Thymus (tissue), 11 donors: Measurements from ENCODE around the gene MYO18B. TPM values are rescaled to one million over a fixed set of nuclear protein-coding genes. Genes with fewer than 3 reads are reported as not detected.

ENCODE experiments used
- DNase-seq, 9 donors: peaks; one replicate each; pipeline ENCODE4 v3.0.0-alpha.2; 2013; ENCODE audit warnings: low spot score in 9 of 9, low read depth in 6 of 9, missing footprints in 1 of 9
- H3K27ac ChIP-seq, 2 donors: one replicate each; pipeline ENCODE4 v1.5.1; 2013; ENCODE audit warnings: control low read depth in 1 of 2, low read depth in 1 of 2, low read length in 1 of 2, mild to moderate bottlenecking in 1 of 2, moderate library complexity in 1 of 2
- H3K27me3 ChIP-seq, 2 donors: one replicate each; pipeline ENCODE4 v1.5.1; 2013; ENCODE audit warnings: low read length in 1 of 2; ENCODE audit not compliant: control insufficient read depth in 2 of 2, insufficient read depth in 1 of 2
- H3K36me3 ChIP-seq, 2 donors: one replicate each; pipeline ENCODE4 v1.5.1; 2013; ENCODE audit warnings: low read length in 1 of 2, mild to moderate bottlenecking in 1 of 2, moderate library complexity in 1 of 2; ENCODE audit not compliant: control insufficient read depth in 2 of 2, insufficient read depth in 2 of 2
- H3K4me1 ChIP-seq, 2 donors: one replicate each; pipeline ENCODE4 v1.5.1; 2013; ENCODE audit warnings: low read length in 2 of 2; ENCODE audit not compliant: control insufficient read depth in 2 of 2, insufficient read depth in 2 of 2
- H3K4me3 ChIP-seq, 2 donors: one replicate each; pipeline ENCODE4 v1.5.1; 2013; ENCODE audit warnings: low read length in 2 of 2, control low read depth in 1 of 2, mild to moderate bottlenecking in 1 of 2
- H3K9me3 ChIP-seq, 2 donors: one replicate each; pipeline ENCODE4 v1.5.1; 2013; ENCODE audit warnings: low read length in 1 of 2, mild to moderate bottlenecking in 1 of 2; ENCODE audit not compliant: control insufficient read depth in 2 of 2, insufficient read depth in 1 of 2
- WGBS: extraction: QIAGEN DNeasy Blood & Tissue Kit; methylation state at CpG from one replicate; pipeline ENCODE4 v1.1.7; 2013; 5-methylcytosine and 5-hydroxymethylcytosine counted together
- polyA plus RNA-seq: library from polyadenylated mRNA; stranded (reverse); fragments of 200-250 nt; gene quantifications from one replicate; pipeline ENCODE4 v1.2.3, GENCODE V29; 2013
- total RNA-seq: library from RNA; stranded (reverse); fragments of 120-200 nt; gene quantifications from one replicate; pipeline ENCODE4 v1.2.4, GENCODE V29; 2013
- donor health status: healthy.

The MYO18B gene
- total and polyA plus RNA-seq, 2 donors = 2.4 to 13.8 TPM

DNA sequence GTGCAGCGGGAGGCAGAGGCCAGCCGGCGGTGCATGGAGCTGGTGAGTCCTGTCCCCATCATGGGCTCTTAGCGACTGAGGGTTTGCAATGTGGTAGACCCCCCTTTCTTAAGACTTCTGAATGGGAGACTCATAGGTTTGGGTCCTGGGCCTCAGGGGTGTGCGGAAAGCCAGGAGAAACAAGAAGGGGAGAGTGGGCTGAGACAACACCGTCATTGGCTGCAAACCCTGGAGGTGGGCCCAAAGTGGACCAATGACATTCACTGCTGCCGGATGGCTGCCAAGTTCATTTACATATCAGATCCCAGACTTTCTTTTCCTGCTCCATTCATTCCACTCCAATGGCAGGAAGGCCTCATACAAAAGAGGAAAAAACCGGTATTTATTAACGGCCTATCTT, 213.3 kb downstream of the MYO18B start:
- no peaks in the 10 kb centered on the region for H3K36me3 ChIP-seq
- no peaks in the 10 kb centered on the region for H3K4me1 ChIP-seq
- 97% methylated on average over 9 of the region's 9 CpGs for WGBS
- no peaks in the 10 kb centered on the region for H3K9me3 ChIP-seq
- DNase-seq = no peak
- no peak overlapping the region for H3K27ac ChIP-seq
- H3K4me3 ChIP-seq = no peak overlapping the region
- no peaks in the 10 kb centered on the region for H3K27me3 ChIP-seq

DNA sequence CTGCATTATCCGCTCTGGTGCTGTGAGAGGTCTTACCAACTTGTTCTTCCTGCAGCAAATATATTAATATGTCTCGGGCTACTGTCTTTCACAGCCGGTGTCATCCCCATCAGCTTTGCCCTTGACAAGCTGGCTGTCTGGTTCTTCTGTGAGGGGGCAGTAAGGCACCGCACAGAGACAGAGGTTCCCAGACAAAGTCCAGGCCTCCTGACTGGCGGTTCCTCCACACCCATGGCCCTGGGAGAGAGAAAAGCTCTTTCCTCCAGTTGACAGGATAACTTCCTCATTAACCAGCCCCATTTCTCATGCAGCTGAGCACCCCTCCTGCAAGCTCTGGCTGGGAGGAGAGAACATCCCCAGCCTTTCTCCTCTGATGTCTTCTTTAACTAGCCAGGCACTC, 214.8 kb downstream of the MYO18B start:
- no peak overlapping the region for H3K27ac ChIP-seq

DNA sequence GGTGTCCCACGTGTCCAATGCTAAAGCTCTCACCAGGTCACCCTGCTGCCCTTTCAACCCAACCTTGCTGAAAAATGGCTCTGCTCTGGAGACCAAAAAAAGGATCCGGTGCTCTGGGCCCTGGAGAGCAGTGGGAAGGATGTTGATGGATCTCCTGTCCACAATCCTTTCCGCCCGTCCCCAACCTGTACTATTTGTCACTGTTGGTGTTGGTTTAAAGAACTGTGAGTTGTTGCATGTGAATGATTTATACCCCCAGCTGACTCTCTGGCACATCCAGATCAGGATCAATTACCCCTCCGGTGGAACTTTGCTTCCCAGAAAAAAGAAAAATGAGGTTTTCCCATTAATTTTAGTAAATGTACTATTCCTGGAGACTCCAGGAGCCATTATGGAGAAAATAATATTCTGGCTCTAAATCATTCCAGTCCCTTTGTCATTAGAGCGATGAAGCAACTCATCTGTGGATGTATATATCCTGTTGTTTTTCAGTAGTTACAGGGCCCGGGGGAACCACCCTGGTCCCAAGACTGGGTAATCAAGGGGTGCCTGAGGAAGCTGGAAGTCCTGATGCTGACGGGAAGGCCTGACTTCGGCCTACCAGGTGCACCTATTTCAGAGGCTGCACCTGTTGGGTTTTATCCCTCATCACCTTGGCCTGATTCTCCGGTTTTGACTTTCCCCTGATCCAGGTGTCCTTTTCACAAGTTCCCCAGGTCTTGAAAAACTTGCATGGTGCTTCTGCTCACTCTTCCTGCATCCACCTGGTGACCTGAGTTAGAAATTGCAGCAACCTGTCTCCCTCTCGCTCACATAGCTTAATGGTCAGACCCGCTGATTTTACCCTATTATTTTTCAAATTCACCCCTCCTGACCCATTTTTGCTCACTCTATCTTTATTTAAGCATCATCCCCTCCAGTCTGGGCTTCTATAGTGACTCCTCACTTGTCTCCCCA, 218.1 kb downstream of the MYO18B start:
- no peaks in the 10 kb centered on the region for H3K36me3 ChIP-seq
- no peak for DNase-seq
- H3K4me3 ChIP-seq = no peak overlapping the region
- WGBS = 92% methylated on average over 12 of the region's 12 CpGs
- no peaks in the 10 kb centered on the region for H3K4me1 ChIP-seq
- H3K27me3 ChIP-seq = no peaks in the 10 kb centered on the region
- H3K27ac ChIP-seq = no peak overlapping the region
- no peaks in the 10 kb centered on the region for H3K9me3 ChIP-seq

More for the DNA sequence above, 214.8 kb downstream of the MYO18B start:
- Histone ChIP-seq H3K4me1 (no peaks in the 10 kb centered on the region), H3K27me3 (no peaks in the 10 kb centered on the region), H3K4me3 (no peak overlapping the region), H3K36me3 (no peaks in the 10 kb centered on the region), H3K9me3 (no peaks in the 10 kb centered on the region)
- DNase-seq = no peak
- WGBS = 78% methylated on average over 5 of the region's 5 CpGs

DNA sequence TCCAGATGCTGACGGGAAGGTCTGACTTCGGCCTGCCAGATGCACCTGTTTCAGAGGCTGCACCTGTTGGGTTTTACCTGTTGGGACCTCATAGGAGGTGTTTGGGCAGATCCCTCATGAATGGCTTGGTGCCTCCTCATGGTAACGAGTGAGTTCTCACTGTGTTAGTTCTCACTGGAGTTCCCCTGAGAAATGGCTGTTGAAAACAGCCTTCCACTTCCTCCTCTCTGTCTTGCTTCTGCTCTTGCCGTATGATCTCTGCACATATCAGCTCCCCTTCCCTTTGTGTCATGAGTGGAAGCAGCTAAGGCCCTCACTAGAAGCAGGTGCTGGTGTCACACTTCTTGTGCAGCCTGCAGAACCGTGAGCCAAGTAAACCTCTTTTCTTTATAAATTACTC, 219.7 kb downstream of the MYO18B start:
- 65% methylated on average over 5 of the region's 5 CpGs for WGBS
- no peaks in the 10 kb centered on the region for H3K27me3 ChIP-seq
- no peaks in the 10 kb centered on the region for H3K36me3 ChIP-seq
- peak in 1 of 9 donors; percentile 22 for DNase-seq
- peaks cover 0 to 4% of the 10 kb centered on the region in 2 donors for H3K4me1 ChIP-seq
- no peaks in the 10 kb centered on the region for H3K9me3 ChIP-seq
- no peak overlapping the region for H3K4me3 ChIP-seq
- no peak overlapping the region for H3K27ac ChIP-seq

DNA sequence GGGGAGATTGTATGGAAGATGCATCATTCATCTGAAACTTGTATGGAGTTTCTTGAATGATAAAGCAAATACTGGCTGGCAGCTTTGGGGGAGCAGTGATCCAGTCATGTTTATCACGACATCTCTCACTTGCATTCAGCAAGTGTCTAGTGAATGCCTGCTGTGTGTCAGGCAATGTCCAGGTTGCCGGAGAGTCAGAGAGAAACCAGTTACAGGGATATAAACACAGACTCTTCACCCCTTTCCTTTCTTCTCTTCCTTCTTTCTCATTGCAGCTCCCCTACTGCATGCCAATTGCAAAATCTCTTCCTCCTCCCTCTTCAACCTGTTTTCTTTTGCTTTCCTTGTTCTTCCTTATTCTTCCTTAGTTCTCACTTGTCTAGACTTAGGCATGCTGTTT, 220.7 kb downstream of the MYO18B start:
- H3K27me3 ChIP-seq = no peaks in the 10 kb centered on the region
- no peaks in the 10 kb centered on the region for H3K9me3 ChIP-seq
- WGBS = 98% methylated on average over 2 of the region's 2 CpGs
- peaks cover 0 to 4% of the 10 kb centered on the region in 2 donors for H3K4me1 ChIP-seq
- H3K36me3 ChIP-seq = no peaks in the 10 kb centered on the region
- no peak for DNase-seq
- no peak overlapping the region for H3K4me3 ChIP-seq
- H3K27ac ChIP-seq = no peak overlapping the region

DNA sequence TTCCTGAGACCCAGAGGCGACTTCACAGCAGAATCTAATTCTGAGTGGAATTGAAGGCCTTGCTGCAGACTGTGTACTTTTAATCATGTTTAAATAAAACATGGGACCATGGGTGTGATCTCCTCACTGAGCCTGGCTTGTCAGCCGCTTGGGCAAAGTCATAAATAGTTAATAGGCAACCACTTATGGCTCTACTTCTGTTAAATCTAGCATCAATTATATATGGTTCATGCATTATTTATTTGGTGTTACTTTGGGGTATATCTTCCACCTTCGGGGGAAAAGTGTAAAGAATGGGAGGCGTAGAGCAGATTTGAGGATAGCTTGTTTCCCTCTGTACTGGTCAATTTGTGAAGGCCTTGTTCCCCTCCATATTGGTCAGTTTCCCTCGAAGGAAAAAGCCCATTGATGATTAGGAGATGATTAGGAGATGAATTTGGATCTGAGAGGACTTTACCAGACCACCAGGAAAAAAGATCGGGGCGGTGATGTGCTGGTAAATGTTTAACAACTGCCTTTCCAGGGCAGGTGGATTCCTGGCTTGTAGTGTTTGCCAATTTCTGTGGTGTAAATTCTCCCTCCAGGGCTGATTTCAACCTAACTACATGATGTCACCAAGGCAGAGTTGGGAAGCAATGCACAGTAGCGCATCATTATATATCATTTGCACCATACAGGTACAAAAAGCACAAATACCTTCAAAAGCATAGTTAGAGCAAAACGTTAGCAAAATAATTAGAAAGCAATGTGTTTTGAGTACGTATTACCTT, 223.2 kb downstream of the MYO18B start:
- DNase-seq = no peak
- no peaks in the 10 kb centered on the region for H3K27me3 ChIP-seq
- H3K36me3 ChIP-seq = no peaks in the 10 kb centered on the region
- no peak overlapping the region for H3K27ac ChIP-seq
- WGBS = 97% methylated on average over 10 of the region's 10 CpGs
- peaks cover 0 to 5% of the 10 kb centered on the region in 2 donors for H3K4me1 ChIP-seq
- no peaks in the 10 kb centered on the region for H3K9me3 ChIP-seq
- no peak overlapping the region for H3K4me3 ChIP-seq

DNA sequence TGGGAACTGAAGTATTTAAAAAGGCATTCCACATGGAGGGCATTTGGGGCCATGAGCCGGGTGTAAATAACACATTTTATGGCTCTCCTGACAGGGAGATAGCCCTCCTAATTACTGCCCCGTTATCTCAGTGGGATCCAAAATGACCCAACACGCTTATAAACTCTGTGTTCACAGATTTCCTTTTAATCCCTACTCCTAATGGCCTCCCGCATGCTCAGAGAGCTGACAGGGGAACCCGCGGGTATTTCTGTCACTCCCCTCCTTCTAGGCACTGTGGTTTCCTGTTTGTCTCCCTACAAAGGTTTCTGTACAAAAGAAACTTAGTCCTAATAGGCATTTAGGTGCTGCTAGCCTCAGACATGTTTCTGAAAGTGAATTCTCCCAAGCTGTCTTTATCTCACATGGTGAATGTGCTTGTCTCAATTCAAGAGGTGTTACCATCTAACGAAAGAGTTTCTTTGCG, 224.5 kb downstream of the MYO18B start:
- peak in 5 of 9 donors; percentile 3 to 54 (median 18) for DNase-seq
- H3K27me3 ChIP-seq = no peaks in the 10 kb centered on the region
- WGBS = 8% methylated on average over 8 of the region's 8 CpGs

DNA sequence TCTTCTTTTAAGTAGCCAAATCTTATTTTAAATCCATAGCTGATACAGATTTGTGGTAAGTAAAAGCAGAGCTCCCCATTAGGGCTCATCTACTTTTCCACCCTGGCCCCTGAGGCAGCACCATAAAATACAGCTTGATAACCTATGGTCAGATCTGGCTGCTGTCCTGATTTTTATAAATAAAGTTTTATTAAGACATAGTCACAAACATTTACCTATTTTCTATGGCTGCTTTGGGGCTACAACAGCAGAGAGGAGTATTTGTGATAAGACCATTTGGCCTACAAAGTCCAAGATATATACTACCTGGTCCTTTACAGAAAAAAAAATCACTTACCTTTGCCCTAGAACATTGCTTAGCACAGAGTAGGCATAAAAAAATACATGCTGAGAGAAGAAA, 227.3 kb downstream of the MYO18B start:
- no peak for DNase-seq
- H3K27me3 ChIP-seq = no peaks in the 10 kb centered on the region
- H3K4me3 ChIP-seq = no peak overlapping the region
- H3K4me1 ChIP-seq = peaks cover 0 to 8% of the 10 kb centered on the region in 2 donors
- H3K36me3 ChIP-seq = no peaks in the 10 kb centered on the region
- no peaks in the 10 kb centered on the region for H3K9me3 ChIP-seq
- H3K27ac ChIP-seq = no peak overlapping the region

More for the DNA sequence above, 224.5 kb downstream of the MYO18B start:
- Histone ChIP-seq H3K4me1 (peaks cover 0 to 8% of the 10 kb centered on the region in 2 donors), H3K36me3 (no peaks in the 10 kb centered on the region), H3K27ac (no peak overlapping the region), H3K4me3 (no peak overlapping the region), H3K9me3 (no peaks in the 10 kb centered on the region)

DNA sequence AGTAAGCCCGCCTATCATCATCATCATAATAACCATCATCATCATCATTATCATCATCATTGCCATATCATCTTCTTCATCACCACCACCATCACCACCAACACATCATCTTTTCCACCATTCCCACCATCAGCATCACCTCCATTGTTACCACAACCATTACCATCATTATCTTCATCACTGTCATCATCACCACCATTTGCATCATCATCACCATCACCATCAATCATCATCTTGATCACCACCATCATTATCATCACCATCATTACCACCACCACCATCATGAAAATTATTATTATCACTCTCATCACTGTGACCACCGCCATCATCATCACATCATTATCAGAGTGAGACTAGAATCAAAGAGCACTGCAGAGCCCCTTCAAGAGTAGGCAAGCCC, 227.9 kb downstream of the MYO18B start:
- H3K27ac ChIP-seq = peak overlapping the region in 1 of 2 donors; percentile 17
- H3K4me3 ChIP-seq = no peak overlapping the region
- peaks cover 0 to 8% of the 10 kb centered on the region in 2 donors for H3K4me1 ChIP-seq
- no peaks in the 10 kb centered on the region for H3K9me3 ChIP-seq
- no peak for DNase-seq
- no peaks in the 10 kb centered on the region for H3K27me3 ChIP-seq
- H3K36me3 ChIP-seq = no peaks in the 10 kb centered on the region
- WGBS = 93% methylated on average over 2 of the region's 2 CpGs
